ENCODE measurements around the gene F12. TPM values are rescaled to one million over a fixed set of nuclear protein-coding genes. Genes with fewer than 3 reads are reported as not detected.

F12 gene
- total RNA-seq, 1 experiment from 2014 or later: 10.0 TPM

GRCh38 chr5:177432143-177432838 lies 22.9 kb upstream of the F12 start:
- ATAC-seq: no peak
- CTCF ChIA-PET: interaction anchor here (0.8 to 9.4 kb wide), 9 partner anchors 16 to 125 kb away, joined by 3 to 95 read pairs (median 3); partner anchors contain the start of gene PFN3

GRCh38 chr5:177431317-177432142 lies 22.2 kb upstream of the F12 start:
- ChIA-PET POLR2A (no interaction called here), CTCF (interaction anchor here (0.8 to 9.4 kb wide), 8 partner anchors 16 to 124 kb away, joined by 3 to 95 read pairs (median 4); partner anchors contain the start of gene PFN3)
- H3K9me3 Mint-ChIP-seq: no peaks in the 10 kb centered on the region
- TF ChIP-seq NR1H2 (CRISPR knock-in tag; IDR thresholded peaks at IDR 0.05) (no peak), ZNF425 (CRISPR knock-in tag; conservative IDR thresholded peaks at IDR 0.05) (no peak), ATF2 (CRISPR knock-in tag; IDR thresholded peaks at IDR 0.05; ENCODE audit: borderline replicate concordance, low read depth) (no peak), ZBTB43 (CRISPR knock-in tag; IDR thresholded peaks at IDR 0.05) (no peak), GTF2I (CRISPR knock-in tag; conservative IDR thresholded peaks at IDR 0.05) (no peak), E2F4 (CRISPR knock-in tag; IDR thresholded peaks at IDR 0.05; ENCODE audit: borderline replicate concordance, low read depth) (no peak), ATF6 (CRISPR knock-in tag; IDR thresholded peaks at IDR 0.05) (no peak), CDX4 (CRISPR knock-in tag; IDR thresholded peaks at IDR 0.05; ENCODE audit: borderline replicate concordance) (no peak), NR3C1 (CRISPR knock-in tag; conservative IDR thresholded peaks at IDR 0.05; ENCODE audit: low read depth) (no peak), SP1 (CRISPR knock-in tag; conservative IDR thresholded peaks at IDR 0.05) (no peak)
- H3K27me3 Mint-ChIP-seq (ENCODE audit: low read depth): no peaks in the 10 kb centered on the region
- DNase-seq (ENCODE audit: low spot score) (no peak), ATAC-seq (no peak)
- H3K4me3 Mint-ChIP-seq: no peak overlapping the region
- peaks cover 13% of the 10 kb centered on the region for H3K4me1 Mint-ChIP-seq
- peaks cover 9% of the 10 kb centered on the region for H3K36me3 Mint-ChIP-seq
- H3K27ac Mint-ChIP-seq: no peak overlapping the region

More at GRCh38 chr5:177432143-177432838, 22.9 kb upstream of the F12 start:
- peaks cover 14% of the 10 kb centered on the region for H3K36me3 Mint-ChIP-seq
- no peak overlapping the region for H3K27ac Mint-ChIP-seq
- no peak for TF ChIP-seq ATF6 (CRISPR knock-in tag; IDR thresholded peaks at IDR 0.05)
- H3K4me3 Mint-ChIP-seq: no peak overlapping the region
- POLR2A ChIA-PET: no interaction called here
- H3K9me3 Mint-ChIP-seq: no peaks in the 10 kb centered on the region
- H3K27me3 Mint-ChIP-seq (ENCODE audit: low read depth): no peaks in the 10 kb centered on the region
- DNase-seq (ENCODE audit: low spot score): no peak
- H3K4me1 Mint-ChIP-seq: peaks cover 11% of the 10 kb centered on the region

All from WTC11 (cell line).